GM18499 (cell line): ENCODE results near the gene SDCBP2.
A peak's percentile ranks its signal among the peaks of the same experiment; 100 is the strongest.

Experiments used
- ATAC-seq: cut with Tn5 transposase; IDR thresholded peaks from one replicate; pipeline ENCODE4 v1.9.1; 2021; ENCODE audit warnings: moderate number of reproducible peaks; ENCODE audit not compliant: insufficient read depth, unreplicated experiment

SDCBP2 gene

DNA sequence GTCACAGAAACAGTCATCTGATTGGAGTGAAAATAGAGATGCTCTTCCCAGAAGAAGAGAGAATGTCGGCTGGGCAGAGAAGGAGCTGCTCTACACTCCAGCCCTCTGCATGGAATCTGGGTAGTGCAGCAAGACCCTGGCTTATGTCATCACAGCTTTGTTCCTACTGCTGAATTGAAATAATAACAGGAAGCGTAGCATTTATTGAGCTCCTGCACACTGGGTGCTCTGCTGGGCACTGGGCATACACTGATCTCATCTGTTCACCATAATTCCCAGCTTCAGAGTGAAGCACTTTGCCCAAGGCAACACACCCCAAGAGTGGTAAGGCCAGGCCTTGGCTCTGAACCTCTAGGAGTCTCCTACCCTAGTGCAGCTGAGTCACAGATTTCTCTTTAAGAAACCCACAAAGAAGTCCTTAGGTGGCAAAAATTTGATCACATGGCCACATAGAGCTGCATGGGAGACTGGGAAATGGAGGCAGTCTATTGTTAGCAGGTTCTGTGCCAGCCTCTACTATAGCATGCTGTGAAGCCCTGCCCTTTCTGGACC lies 3.9 kb upstream of the SDCBP2 start:
- no peak for ATAC-seq

DNA sequence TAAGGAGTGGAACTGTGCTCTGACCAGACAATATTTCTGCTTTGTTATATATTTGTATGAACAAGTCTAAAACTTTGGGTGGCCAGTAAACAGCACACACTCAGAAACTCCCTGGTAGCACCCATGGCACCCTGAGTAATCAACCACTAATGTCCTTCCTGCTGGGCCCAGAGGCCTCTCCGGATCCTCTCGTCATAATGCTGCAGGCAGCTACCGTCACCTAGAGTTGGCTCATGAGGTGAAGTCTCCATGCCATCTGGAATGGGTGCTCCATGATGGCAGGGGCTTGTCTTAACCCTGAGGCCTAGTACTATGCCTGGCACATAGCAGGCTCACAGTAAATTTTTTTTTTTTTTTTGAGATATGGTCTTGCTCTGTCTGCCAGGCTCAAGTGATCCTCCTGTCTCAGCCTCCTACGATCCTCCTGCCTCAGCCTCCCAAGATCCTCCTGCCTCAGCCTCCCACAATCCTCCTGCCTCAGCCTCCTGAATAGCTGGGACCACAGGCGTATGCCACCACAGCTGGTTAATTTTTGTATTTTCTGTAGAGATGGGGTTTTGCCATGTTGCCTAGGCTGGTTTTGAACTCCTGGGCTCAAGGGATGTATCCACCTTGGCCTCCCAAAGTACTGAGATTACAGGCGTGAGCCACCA lies 3.0 kb upstream of the SDCBP2 start:
- no peak for ATAC-seq

GRCh38 chr20:1331101-1331500 lies 2.2 kb upstream of the SDCBP2 start:
- no peak for ATAC-seq

- ATAC-seq = no peak
These were observed 1.3 kb upstream of the SDCBP2 start for GRCh38 chr20:1330075-1330830.

GRCh38 chr20:1327827-1328679 lies 886 bp downstream of the SDCBP2 start:
- ATAC-seq = no peak

GRCh38 chr20:1327241-1327653 lies 1.7 kb downstream of the SDCBP2 start:
- no peak for ATAC-seq

DNA sequence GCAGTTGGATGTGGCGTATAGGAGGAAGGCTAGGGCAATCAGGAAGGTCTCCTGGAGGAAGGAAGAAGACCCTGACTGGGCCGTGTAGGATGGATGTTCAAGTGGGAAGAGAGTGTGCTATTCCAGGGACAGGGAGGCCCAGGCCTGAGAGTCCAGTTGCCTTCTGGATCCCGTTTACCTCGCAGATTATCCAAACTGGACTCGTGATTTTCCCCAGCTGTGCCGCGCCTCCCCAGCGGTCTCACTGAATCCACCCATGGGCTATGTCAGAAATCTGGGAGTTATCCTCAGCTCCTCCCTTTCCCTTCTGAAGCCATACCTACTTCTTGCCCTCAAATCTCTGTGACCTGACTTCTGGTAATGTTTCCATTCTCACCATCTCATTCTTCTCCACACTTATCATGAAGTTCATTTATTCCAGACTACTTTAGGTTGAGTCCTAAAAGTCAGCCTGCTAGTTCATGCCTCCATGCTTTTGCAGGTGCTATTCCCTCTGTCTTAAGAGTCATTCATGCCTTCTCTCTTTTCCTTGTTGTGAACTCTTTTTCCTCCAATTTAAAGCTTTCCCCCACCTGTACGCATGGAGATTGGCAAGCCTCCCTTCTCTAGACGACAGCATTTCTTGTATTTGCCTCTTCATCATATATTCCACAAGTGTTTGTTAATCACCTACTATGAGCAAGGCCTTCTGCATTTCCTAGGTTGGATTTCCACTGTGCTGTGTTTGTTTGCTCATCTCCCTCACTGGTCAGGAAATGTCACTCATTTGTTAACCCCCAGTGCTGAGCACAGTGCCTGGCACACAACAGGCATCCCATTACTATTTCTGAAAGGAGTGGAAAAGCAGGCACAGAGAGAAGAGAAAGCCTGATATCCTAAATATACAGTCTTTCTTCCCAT lies 2.7 kb downstream of the SDCBP2 start:
- ATAC-seq = no peak

DNA sequence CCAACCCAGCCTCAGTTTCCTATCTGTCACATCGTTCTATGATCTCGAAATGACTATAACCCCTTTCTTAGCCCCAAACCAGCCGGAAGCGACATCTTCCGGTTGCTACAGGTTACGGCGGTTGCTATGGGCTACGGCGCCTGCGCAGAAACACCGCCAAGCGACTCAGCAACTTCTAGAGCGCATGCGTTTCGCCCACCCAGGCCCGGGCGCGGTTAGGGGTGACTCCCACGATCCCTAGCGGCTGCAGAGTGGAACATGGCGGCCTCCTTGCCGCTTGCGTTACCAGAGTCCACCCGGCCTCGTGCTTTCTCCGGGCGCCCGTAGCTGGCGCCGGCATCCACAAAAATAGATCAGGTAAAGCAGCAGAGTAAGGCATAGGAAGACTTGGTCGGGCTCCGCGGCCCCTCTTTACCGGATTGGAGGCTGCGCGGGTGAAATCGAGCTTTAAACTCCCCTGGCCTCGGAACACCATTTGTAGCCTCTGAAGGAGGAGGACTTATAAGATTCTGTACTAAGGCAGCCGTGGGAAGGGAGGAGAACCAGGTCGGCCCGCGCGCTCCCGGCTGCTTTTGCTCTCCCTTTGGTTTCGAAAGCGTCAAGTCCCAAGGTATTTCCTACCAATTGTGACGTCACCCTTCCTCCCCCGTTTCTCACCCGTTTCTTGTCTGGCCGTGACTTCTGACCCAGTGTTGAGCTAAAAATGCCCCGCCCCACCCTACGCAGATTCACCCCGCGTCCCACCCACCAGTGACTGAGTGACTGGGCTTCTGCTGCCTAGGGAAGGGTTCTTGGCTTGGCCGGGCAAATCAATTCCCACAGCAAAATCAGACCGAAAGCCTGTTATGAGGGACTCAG lies 3.5 kb downstream of the SDCBP2 start:
- ATAC-seq = peak; percentile 64

DNA sequence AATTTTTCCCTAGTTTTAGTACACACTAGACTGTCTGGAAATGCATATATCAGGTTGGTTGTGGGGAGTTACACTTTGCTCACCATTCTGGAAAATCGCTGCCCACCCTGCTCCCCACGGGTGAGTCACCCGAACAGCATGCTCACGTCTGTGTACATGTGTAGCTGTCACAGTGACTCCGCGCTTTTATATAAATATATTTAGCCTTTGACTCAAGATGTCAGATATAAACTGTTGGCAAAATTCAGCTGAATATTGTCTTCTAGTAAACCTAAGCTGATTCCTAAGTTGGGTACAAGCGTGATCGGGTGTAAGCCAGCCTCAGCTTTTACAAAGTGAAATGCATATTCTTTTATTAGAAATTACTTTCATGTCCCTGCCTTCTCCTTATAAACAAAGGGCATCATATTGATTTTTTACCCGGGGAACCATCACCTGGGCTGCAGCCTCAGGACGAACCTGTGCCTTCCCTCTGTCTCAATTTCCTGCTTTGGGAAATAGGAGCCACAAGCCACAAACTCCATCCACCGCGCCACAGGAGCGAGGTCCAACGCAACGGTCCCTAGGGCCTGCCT lies 4.3 kb downstream of the SDCBP2 start:
- no peak for ATAC-seq

GRCh38 chr20:1323830-1324597 lies 4.9 kb downstream of the SDCBP2 start:
- no peak for ATAC-seq

DNA sequence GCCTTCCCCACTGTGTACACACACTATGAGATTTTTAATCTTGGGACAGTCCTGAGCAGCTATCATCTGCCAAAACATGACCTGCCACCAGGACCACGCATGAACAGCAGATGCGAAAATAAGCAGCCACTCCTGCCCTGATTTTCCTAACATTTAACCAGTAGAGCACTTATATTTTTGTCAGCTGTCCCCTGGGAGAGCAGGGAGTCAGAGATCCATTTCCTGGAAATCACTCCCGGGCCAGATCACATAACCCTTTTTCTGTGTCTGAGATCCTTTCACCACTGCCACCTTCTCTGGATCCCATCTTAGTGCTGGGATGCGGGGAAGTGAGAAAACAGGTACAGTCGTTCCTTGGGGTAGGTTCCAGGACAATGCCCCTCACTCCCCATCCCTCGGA lies 5.7 kb downstream of the SDCBP2 start:
- ATAC-seq = no peak

DNA sequence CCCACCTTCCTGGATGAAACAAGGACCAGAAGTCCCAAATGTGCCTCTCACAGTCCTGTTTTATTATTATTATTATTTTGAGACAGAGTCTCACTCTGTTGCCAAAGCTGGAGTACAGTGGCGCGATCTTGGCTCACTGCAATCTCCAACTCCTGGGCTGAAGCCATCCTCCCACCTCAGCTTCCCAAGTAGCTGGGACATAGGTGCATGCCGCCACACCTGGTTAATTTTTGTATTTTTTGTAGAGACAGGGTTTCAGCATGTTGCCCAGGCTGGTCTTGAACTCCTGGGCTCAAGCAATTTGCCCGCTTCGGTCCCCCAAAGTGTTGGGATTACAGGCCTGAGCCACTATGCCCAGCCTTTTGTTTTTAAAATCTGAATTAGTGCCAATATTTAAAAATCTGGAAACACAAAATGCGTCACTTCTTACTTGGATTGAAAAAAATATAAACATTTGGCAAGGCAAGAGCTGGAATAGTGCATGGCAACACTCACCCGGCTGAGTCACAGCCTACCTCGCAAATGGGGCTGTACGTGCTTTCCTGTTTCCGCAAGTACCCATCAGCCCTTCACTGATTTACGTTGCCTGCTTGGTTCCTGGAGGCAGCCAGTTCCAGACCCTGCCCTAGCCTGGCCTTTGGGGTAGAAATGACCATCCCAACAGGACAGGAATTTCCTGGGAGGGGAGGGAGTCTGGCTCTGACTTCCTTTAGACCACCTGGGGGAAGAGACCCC lies 6.3 kb downstream of the SDCBP2 start:
- no peak for ATAC-seq

GRCh38 chr20:1321654-1321939 lies 7.3 kb downstream of the SDCBP2 start:
- no peak for ATAC-seq

- ATAC-seq = no peak
These were observed 7.9 kb downstream of the SDCBP2 start for GRCh38 chr20:1320902-1321653.

GRCh38 chr20:1320016-1320415 lies 8.9 kb downstream of the SDCBP2 start:
- ATAC-seq = no peak

GRCh38 chr20:1319462-1319861 lies 9.5 kb downstream of the SDCBP2 start:
- no peak for ATAC-seq

GRCh38 chr20:1319051-1319450 lies 9.9 kb downstream of the SDCBP2 start:
- ATAC-seq = no peak
